K562 (cell line): ENCODE data around the gene IRF2BP1. TPM values are rescaled to one million over a fixed set of nuclear protein-coding genes. Genes with fewer than 3 reads are reported as not detected.

Experiments
- ASH1L ChIP-seq: fragments of 450-650 bp; IDR thresholded peaks from 2 replicates; pipeline ENCODE4 v1.6.1; 2018; ENCODE audit warnings: borderline replicate concordance, mild to moderate bottlenecking, low read depth; ENCODE audit not compliant: partially characterized antibody
- ATF3 ChIP-seq, 2 experiments: fragments of 450-650 bp in 1 of 2; sonication (generic) in 1 of 2; formaldehyde crosslinking in 1 of 2; IDR thresholded peaks in 1 of 2; conservative IDR thresholded peaks in 1 of 2; 2 replicates each; pipeline versions ENCODE4 v1.6.1 to v1.8.1; 2016 to 2023; ENCODE audit warnings: mild to moderate bottlenecking in 2 of 2, moderate library complexity in 2 of 2, inconsistent platforms in 1 of 2, missing genetic modification reagents in 1 of 2
- CHD1 ChIP-seq: fragments of 200-600 bp; sonication (generic); IDR thresholded peaks from one replicate; pipeline ENCODE4 v1.6.1; 2012; ENCODE audit warnings: mild to moderate bottlenecking, moderate library complexity, low read length, inconsistent platforms
- CREM ChIP-seq: IDR thresholded peaks from 2 replicates; pipeline ENCODE4 v1.6.1; 2014; ENCODE audit warnings: antibody characterized with exemption, low read depth
- E2F3 ChIP-seq: fragments of 250-450 bp; sonication (Bioruptor Pico); IDR thresholded peaks from 2 replicates; pipeline ENCODE4 v1.4.0; 2020; ENCODE audit warnings: mild to moderate bottlenecking
- EGR1 ChIP-seq: fragments of 450-650 bp; conservative IDR thresholded peaks from 2 replicates; pipeline ENCODE4 v1.6.1; 2017; ENCODE audit warnings: mild to moderate bottlenecking
- EP300 ChIP-seq: IDR thresholded peaks from 2 replicates; pipeline ENCODE4 v1.6.1; 2012; ENCODE audit warnings: low read length, improper control_type of control experiment
- FOXA1 ChIP-seq: fragments of 450-650 bp; IDR thresholded peaks from 2 replicates; pipeline ENCODE4 v1.6.1; 2016; ENCODE audit warnings: mild to moderate bottlenecking, borderline replicate concordance
- FOXA3 ChIP-seq, 2 experiments: fragments of 450-650 bp in 1 of 2; sonication (generic) in 1 of 2; formaldehyde crosslinking; IDR thresholded peaks in 1 of 2; conservative IDR thresholded peaks in 1 of 2; 2 replicates each; pipeline versions ENCODE4 v1.4.0 to v1.8.0; 2020 to 2022; ENCODE audit warnings: mild to moderate bottlenecking in 2 of 2, missing genetic modification reagents in 1 of 2
- FOXJ2 ChIP-seq: fragments of 200-800 bp; sonication (Bioruptor generic); IDR thresholded peaks from 2 replicates; pipeline ENCODE4 v1.6.1; 2016; ENCODE audit warnings: missing genetic modification characterization, missing compliant biosample characterization
- FOXK2 ChIP-seq, 2 experiments: fragments of 450-650 bp; IDR thresholded peaks in 1 of 2; conservative IDR thresholded peaks in 1 of 2; 2 replicates each; pipeline ENCODE4 v1.6.1; 2016; ENCODE audit warnings: low read depth in 2 of 2, mild to moderate bottlenecking in 1 of 2
- HDAC8 ChIP-seq: fragments of 450-650 bp; IDR thresholded peaks from 2 replicates; pipeline ENCODE4 v1.6.1; 2016; ENCODE audit warnings: mild to moderate bottlenecking, missing genetic modification characterization, moderate library complexity, missing compliant biosample characterization
- KLF1 ChIP-seq: fragments of 450-650 bp; IDR thresholded peaks from 2 replicates; pipeline ENCODE4 v1.6.1; 2016; ENCODE audit warnings: missing genetic modification characterization, missing compliant biosample characterization
- L3MBTL2 ChIP-seq: fragments of 450-650 bp; IDR thresholded peaks from 2 replicates; pipeline ENCODE4 v1.6.1; 2016; ENCODE audit warnings: mild to moderate bottlenecking, moderate library complexity
- MAFK ChIP-seq: IDR thresholded peaks from 2 replicates; pipeline ENCODE4 v1.6.1; 2011; ENCODE audit warnings: low read length, improper control_type of control experiment
- MTA2 ChIP-seq: fragments of 450-650 bp; IDR thresholded peaks from 2 replicates; pipeline ENCODE4 v1.6.1; 2016; ENCODE audit warnings: low read depth
- MXD1 ChIP-seq: fragments of 250-450 bp; sonication (Bioruptor Pico); IDR thresholded peaks from 2 replicates; pipeline ENCODE4 v1.8.0; 2021; ENCODE audit warnings: borderline replicate concordance, mild to moderate bottlenecking, moderate library complexity; ENCODE audit not compliant: poor library complexity, severe bottlenecking
- NFE2 ChIP-seq: IDR thresholded peaks from 2 replicates; pipeline ENCODE4 v1.6.1; 2014; ENCODE audit warnings: antibody characterized with exemption, low read depth
- POU5F1 ChIP-seq: fragments of 150-350 bp; IDR thresholded peaks from 2 replicates; pipeline ENCODE4 v1.6.1; 2014; ENCODE audit warnings: borderline replicate concordance, low read length, low read depth, mild to moderate bottlenecking; ENCODE audit not compliant: partially characterized antibody
- PTBP1 ChIP-seq: fragments of 200-400 bp; formaldehyde crosslinking; IDR thresholded peaks from 2 replicates; pipeline ENCODE4 v1.6.1; 2017; ENCODE audit warnings: low read depth, low read length
- RB1 ChIP-seq: fragments of 450-650 bp; IDR thresholded peaks from 2 replicates; pipeline ENCODE4 v1.6.1; 2017; ENCODE audit warnings: low read depth, mild to moderate bottlenecking
- RFX1 ChIP-seq: fragments of 450-650 bp; IDR thresholded peaks from 2 replicates; pipeline ENCODE4 v1.6.1; 2016; ENCODE audit warnings: mild to moderate bottlenecking, moderate library complexity
- TBP ChIP-seq: optimal IDR thresholded peaks from 2 replicates; pipeline ENCODE3; 2011; ENCODE audit warnings: low read depth, low read length, improper control_type of control experiment
- THRAP3 ChIP-seq: fragments of 450-650 bp; IDR thresholded peaks from 2 replicates; pipeline ENCODE4 v1.6.1; 2016; ENCODE audit warnings: mild to moderate bottlenecking, inconsistent platforms, borderline replicate concordance
- TRIM24 ChIP-seq, 2 experiments: fragments of 450-650 bp; IDR thresholded peaks; 2 replicates each; pipeline ENCODE4 v1.6.1; 2016
- XRCC5 ChIP-seq: fragments of 200-400 bp; formaldehyde crosslinking; IDR thresholded peaks from 2 replicates; pipeline ENCODE4 v1.6.1; 2017; ENCODE audit warnings: low read depth, mild to moderate bottlenecking, low read length
- ZBTB7A ChIP-seq: IDR thresholded peaks from 2 replicates; pipeline ENCODE4 v1.6.1; 2011; ENCODE audit warnings: low read depth, mild to moderate bottlenecking, low read length, moderate library complexity, borderline replicate concordance; ENCODE audit not compliant: control insufficient read depth
- ZFP1 ChIP-seq: fragments of 450-650 bp; formaldehyde crosslinking; IDR thresholded peaks from 2 replicates; pipeline ENCODE4 v1.4.0; 2020; ENCODE audit warnings: mild to moderate bottlenecking, mixed read lengths
- ZNF263 ChIP-seq: sonication (generic); formaldehyde crosslinking; IDR thresholded peaks from 2 replicates; pipeline ENCODE4 v1.8.0; 2022; ENCODE audit warnings: mild to moderate bottlenecking, missing genetic modification reagents, borderline replicate concordance
- ZNF551 ChIP-seq: fragments of 250-450 bp; sonication (Bioruptor Pico); IDR thresholded peaks from 2 replicates; pipeline ENCODE4 v1.5.0; 2021; ENCODE audit warnings: mild to moderate bottlenecking, moderate library complexity
- polyA plus RNA-seq, 8 experiments: library from polyadenylated mRNA; depleted of rRNA in 4 of 8; stranded (reverse) in 5 of 8; unstranded in 3 of 8; fragments of >200 nt; fragmentation: Nextera tagmentation in 2 of 8; fragmentation: Illumina TruSeq in 1 of 8; extraction: Ambion mirVana in 2 of 8; extraction: Trizol in 1 of 8; gene quantifications; 2 replicates each; pipeline versions ENCODE4 v1.2.1 to v1.2.3, GENCODE V29; 2011 to 2014; ENCODE audit warnings: inconsistent platforms in 1 of 8, missing spikeins in 1 of 8
- total RNA-seq, 7 experiments: library from RNA; depleted of rRNA in 6 of 7; stranded (reverse); fragments of >200 nt in 6 of 7; fragmentation: Illumina TruSeq in 2 of 7; extraction: Trizol in 2 of 7; gene quantifications; 2 replicates each; pipeline versions ENCODE4 v1.2.1 to v1.2.3, GENCODE V29; 2011 to 2021; ENCODE audit warnings: low replicate concordance in 1 of 7

IRF2BP1 gene
- total and polyA plus RNA-seq, 9 of the 15 experiments (the other 6 are each of a cell fraction or from before 2014, with no cell fraction given) = 0.61 to 35.9 (median 3.5) TPM

GRCh38 chr19:45902651-45903625 lies 17.0 kb upstream of the IRF2BP1 start (continued):
- no peak for TF ChIP-seq ATF3 (IDR thresholded peaks at IDR 0.05)
- no peak for TF ChIP-seq ATF3 (CRISPR knock-in tag; conservative IDR thresholded peaks at IDR 0.05)
- no peak for TF ChIP-seq MTA2
- TF ChIP-seq ZNF263 = no peak
- no peak for TF ChIP-seq ZFP1 (CRISPR knock-in tag)
- TF ChIP-seq L3MBTL2 = peak; percentile 59
- TF ChIP-seq KLF1 (tag) = no peak
- peak; percentile 75 for TF ChIP-seq RB1
- no peak for TF ChIP-seq ASH1L
- TF ChIP-seq PTBP1 = no peak
- peak; percentile 77; the same call in 1 of the 2 replicates for TF ChIP-seq E2F3 (CRISPR knock-in tag)
- no peak for TF ChIP-seq FOXK2 (conservative IDR thresholded peaks at IDR 0.05 in 1 of 2, IDR thresholded peaks at IDR 0.05 in 1 of 2; ENCODE audit: low read depth in 2 of 2)
- TF ChIP-seq MAFK = no peak
- TF ChIP-seq POU5F1 = peak; percentile 57
- no peak for TF ChIP-seq HDAC8 (tag)
- TF ChIP-seq CREM = no peak
- TF ChIP-seq MXD1 (CRISPR knock-in tag) = no peak
- TF ChIP-seq EGR1 = peak; percentile 87
- no peak for TF ChIP-seq NFE2
- TF ChIP-seq ZNF551 (CRISPR knock-in tag) = no peak
- no peak; the same call in 1 of the 2 replicates for TF ChIP-seq XRCC5
- TF ChIP-seq TRIM24 (IDR thresholded peaks at IDR 0.05) = no peak
- no peak for TF ChIP-seq FOXA3 (CRISPR knock-in tag; conservative IDR thresholded peaks at IDR 0.05 in 1 of 2, IDR thresholded peaks at IDR 0.05 in 1 of 2)
- TF ChIP-seq RFX1 = peak; percentile 95
- no peak for TF ChIP-seq FOXJ2 (tag)
- TF ChIP-seq EP300 = no peak
- TF ChIP-seq FOXA1 = no peak
- TF ChIP-seq TBP = peak; percentile 63
- no peak; the same call in 1 of the 2 replicates for TF ChIP-seq ZBTB7A
- no peak for TF ChIP-seq CHD1
- TF ChIP-seq THRAP3 = no peak
